Keratinocyte (primary cell): ENCODE data around the gene CIDEA.

Experiments
- EZH2 ChIP-seq: IDR thresholded peaks from one replicate; pipeline ENCODE4 v1.6.1; 2012; ENCODE audit warnings: inconsistent platforms, mild to moderate bottlenecking, low read length, moderate library complexity
- TF ChIP-seq, protein P1 (sequence below), 3 experiments: IDR thresholded peaks in 1 of 3; conservative IDR thresholded peaks in 1 of 3; optimal IDR thresholded peaks in 1 of 3; 2 replicates in 2 of 3; 3 replicates in 1 of 3; pipeline versions ENCODE3 to v1.5.1; 2011; ENCODE audit warnings: low read length in 3 of 3, mild to moderate bottlenecking in 3 of 3, moderate library complexity in 2 of 3, control low read depth in 1 of 3, inconsistent platforms in 1 of 3; ENCODE audit not compliant: insufficient read depth in 2 of 3; ENCODE audit errors: extremely low read depth in 1 of 3

DNA sequence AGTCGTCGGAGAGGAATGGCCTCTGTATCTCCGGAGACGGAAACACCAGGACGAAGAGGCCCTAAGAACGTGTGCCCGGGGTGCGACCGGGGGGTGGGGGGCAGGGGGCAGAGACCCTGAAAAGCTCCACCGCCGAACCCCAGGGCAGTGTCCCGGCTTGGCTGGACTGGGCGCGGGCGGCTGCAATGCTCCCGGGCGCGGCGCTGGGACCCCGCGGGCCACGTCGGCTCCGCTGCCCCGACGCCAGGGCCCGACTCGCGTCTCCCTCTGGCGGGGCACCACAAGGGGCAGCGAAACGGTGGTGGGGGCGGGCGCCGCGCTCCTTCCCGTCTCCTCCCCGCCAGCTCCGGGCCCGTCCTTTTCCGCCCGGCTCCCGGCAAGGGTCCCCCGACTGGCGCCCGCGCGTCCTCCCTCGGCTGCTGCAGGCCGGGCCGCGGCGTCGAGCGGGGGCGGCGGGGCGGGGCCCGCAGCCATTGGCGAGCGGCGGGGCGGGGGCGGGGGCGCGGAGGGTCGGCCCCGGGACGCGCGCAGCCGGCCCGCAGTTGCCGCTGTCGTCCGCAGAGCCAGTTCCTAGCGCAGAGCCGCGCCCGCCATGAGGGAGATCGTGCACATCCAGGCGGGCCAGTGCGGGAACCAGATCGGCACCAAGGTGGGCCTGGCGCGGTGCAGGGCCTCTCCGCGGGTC, 53.7 kb downstream of the CIDEA start, which contains the start of gene TUBB6:
- TF ChIP-seq, protein P1, sequence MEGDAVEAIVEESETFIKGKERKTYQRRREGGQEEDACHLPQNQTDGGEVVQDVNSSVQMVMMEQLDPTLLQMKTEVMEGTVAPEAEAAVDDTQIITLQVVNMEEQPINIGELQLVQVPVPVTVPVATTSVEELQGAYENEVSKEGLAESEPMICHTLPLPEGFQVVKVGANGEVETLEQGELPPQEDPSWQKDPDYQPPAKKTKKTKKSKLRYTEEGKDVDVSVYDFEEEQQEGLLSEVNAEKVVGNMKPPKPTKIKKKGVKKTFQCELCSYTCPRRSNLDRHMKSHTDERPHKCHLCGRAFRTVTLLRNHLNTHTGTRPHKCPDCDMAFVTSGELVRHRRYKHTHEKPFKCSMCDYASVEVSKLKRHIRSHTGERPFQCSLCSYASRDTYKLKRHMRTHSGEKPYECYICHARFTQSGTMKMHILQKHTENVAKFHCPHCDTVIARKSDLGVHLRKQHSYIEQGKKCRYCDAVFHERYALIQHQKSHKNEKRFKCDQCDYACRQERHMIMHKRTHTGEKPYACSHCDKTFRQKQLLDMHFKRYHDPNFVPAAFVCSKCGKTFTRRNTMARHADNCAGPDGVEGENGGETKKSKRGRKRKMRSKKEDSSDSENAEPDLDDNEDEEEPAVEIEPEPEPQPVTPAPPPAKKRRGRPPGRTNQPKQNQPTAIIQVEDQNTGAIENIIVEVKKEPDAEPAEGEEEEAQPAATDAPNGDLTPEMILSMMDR (optimal IDR thresholded peaks at IDR 0.05 in 1 of 3, IDR thresholded peaks at IDR 0.05 in 1 of 3, conservative IDR thresholded peaks at IDR 0.05 in 1 of 3; ENCODE audit: extremely low read depth in 1 of 3, insufficient read depth in 2 of 3, low read length in 3 of 3): peak in 1 of 3 experiments; percentile 26
- no peak for TF ChIP-seq EZH2
